ENCODE measurements around the gene CD200R1L. TPM values are rescaled to one million over a fixed set of nuclear protein-coding genes. Genes with fewer than 3 reads are reported as not detected.

Gene CD200R1L
- total and polyA plus RNA-seq, 2 experiments from 2014 or later = not detected

GRCh38 chr3:112884678-112885290 is 38.1 kb upstream of the CD200R1L start:
- Histone ChIP-seq H3K79me2 (ENCODE audit: insufficient read depth) (no peaks in the 10 kb centered on the region), H3K36me3 (ENCODE audit: low read depth) (no peaks in the 10 kb centered on the region), H3K4me3 (no peak overlapping the region), H3K27me3 (replicated peaks; ENCODE audit: insufficient read depth) (no peaks in the 10 kb centered on the region), H3K9ac (no peak overlapping the region), H3F3A (ENCODE audit: insufficient read depth) (no peaks in the 10 kb centered on the region), H3K4me2 (ENCODE audit: unreplicated experiment) (no peak overlapping the region), H2AFZ (no peak overlapping the region), H3K4me1 (ENCODE audit: insufficient read depth) (peaks cover 8% of the 10 kb centered on the region), H3K27ac (no peak overlapping the region), H3K9me3 (ENCODE audit: low read depth) (no peaks in the 10 kb centered on the region), H3K9me2 (ENCODE audit: insufficient read depth) (no peaks in the 10 kb centered on the region), H4K20me1 (ENCODE audit: insufficient read depth) (no peaks in the 10 kb centered on the region)
- TF ChIP-seq EZH2 (IDR thresholded peaks at IDR 0.05; ENCODE audit: insufficient read depth, poor library complexity, severe bottlenecking) (no peak), EZH2phosphoT487 (IDR thresholded peaks at IDR 0.05; ENCODE audit: insufficient read depth, low read depth) (no peak)
- WGBS, 2 experiments (ENCODE audit: low coverage in 1 of 2, low lambda C conversion rate in 2 of 2, missing lambda C conversion rate in 2 of 2) = 55 to 59% methylated on average over 4 of the region's 4 CpGs
- DNase-seq = no peak
- in situ Hi-C loops (cut with MboI) = no loop called here

- TF ChIP-seq EZH2 (IDR thresholded peaks at IDR 0.05; ENCODE audit: insufficient read depth, poor library complexity, severe bottlenecking) (no peak), EZH2phosphoT487 (IDR thresholded peaks at IDR 0.05; ENCODE audit: insufficient read depth, low read depth) (no peak)
- no peaks in the 10 kb centered on the region for H3F3A ChIP-seq (ENCODE audit: insufficient read depth)
- no peaks in the 10 kb centered on the region for H3K9me3 ChIP-seq (ENCODE audit: low read depth)
- no peak overlapping the region for H3K27ac ChIP-seq
- no peaks in the 10 kb centered on the region for H3K79me2 ChIP-seq (ENCODE audit: insufficient read depth)
- no peaks in the 10 kb centered on the region for H3K9me2 ChIP-seq (ENCODE audit: insufficient read depth)
- H4K20me1 ChIP-seq (ENCODE audit: insufficient read depth) = no peaks in the 10 kb centered on the region
- H3K36me3 ChIP-seq (ENCODE audit: low read depth) = no peaks in the 10 kb centered on the region
- no peak for DNase-seq
- no peaks in the 10 kb centered on the region for H3K27me3 ChIP-seq (replicated peaks; ENCODE audit: insufficient read depth)
- in situ Hi-C loops (cut with MboI) = no loop called here
- H2AFZ ChIP-seq = no peak overlapping the region
- H3K4me1 ChIP-seq (ENCODE audit: insufficient read depth) = no peaks in the 10 kb centered on the region
- H3K4me3 ChIP-seq = no peak overlapping the region
- H3K4me2 ChIP-seq (ENCODE audit: unreplicated experiment) = no peak overlapping the region
- no peak overlapping the region for H3K9ac ChIP-seq
- WGBS, 2 experiments (ENCODE audit: low coverage in 1 of 2, low lambda C conversion rate in 2 of 2, missing lambda C conversion rate in 2 of 2) = 44 to 50% methylated on average over 4 of the region's 4 CpGs
Observed at GRCh38 chr3:112881891-112882290, 35.2 kb upstream of the CD200R1L start.

GRCh38 chr3:112875561-112875960 is 28.9 kb upstream of the CD200R1L start:
- H3K9me2 ChIP-seq (ENCODE audit: insufficient read depth) = no peaks in the 10 kb centered on the region
- no peaks in the 10 kb centered on the region for H3F3A ChIP-seq (ENCODE audit: insufficient read depth)
- in situ Hi-C loops (cut with MboI) = no loop called here
- H3K27me3 ChIP-seq (replicated peaks; ENCODE audit: insufficient read depth) = no peaks in the 10 kb centered on the region
- H3K27ac ChIP-seq = no peak overlapping the region
- TF ChIP-seq EZH2phosphoT487 (IDR thresholded peaks at IDR 0.05; ENCODE audit: insufficient read depth, low read depth) (no peak), EZH2 (IDR thresholded peaks at IDR 0.05; ENCODE audit: insufficient read depth, poor library complexity, severe bottlenecking) (no peak)
- 50 to 64% methylated on average over 2 of the region's 2 CpGs for WGBS, 2 experiments (ENCODE audit: low coverage in 1 of 2, low lambda C conversion rate in 2 of 2, missing lambda C conversion rate in 2 of 2)
- no peaks in the 10 kb centered on the region for H3K4me1 ChIP-seq (ENCODE audit: insufficient read depth)
- no peak overlapping the region for H2AFZ ChIP-seq
- no peaks in the 10 kb centered on the region for H4K20me1 ChIP-seq (ENCODE audit: insufficient read depth)
- DNase-seq = no peak
- no peaks in the 10 kb centered on the region for H3K79me2 ChIP-seq (ENCODE audit: insufficient read depth)
- H3K9ac ChIP-seq = no peak overlapping the region
- no peak overlapping the region for H3K4me3 ChIP-seq
- no peaks in the 10 kb centered on the region for H3K9me3 ChIP-seq (ENCODE audit: low read depth)
- H3K4me2 ChIP-seq (ENCODE audit: unreplicated experiment) = no peak overlapping the region
- no peaks in the 10 kb centered on the region for H3K36me3 ChIP-seq (ENCODE audit: low read depth)

- Histone ChIP-seq H3K79me2 (ENCODE audit: insufficient read depth) (no peaks in the 10 kb centered on the region), H3K4me1 (ENCODE audit: insufficient read depth) (no peaks in the 10 kb centered on the region), H3K27ac (no peak overlapping the region), H3K4me3 (no peak overlapping the region), H4K20me1 (ENCODE audit: insufficient read depth) (no peaks in the 10 kb centered on the region), H3K36me3 (ENCODE audit: low read depth) (no peaks in the 10 kb centered on the region), H2AFZ (no peak overlapping the region), H3F3A (ENCODE audit: insufficient read depth) (no peaks in the 10 kb centered on the region), H3K27me3 (replicated peaks; ENCODE audit: insufficient read depth) (no peaks in the 10 kb centered on the region), H3K9me2 (ENCODE audit: insufficient read depth) (no peaks in the 10 kb centered on the region), H3K9me3 (ENCODE audit: low read depth) (no peaks in the 10 kb centered on the region), H3K4me2 (ENCODE audit: unreplicated experiment) (no peak overlapping the region), H3K9ac (no peak overlapping the region)
- in situ Hi-C loops (cut with MboI) = no loop called here
- TF ChIP-seq EZH2phosphoT487 (IDR thresholded peaks at IDR 0.05; ENCODE audit: insufficient read depth, low read depth) (no peak), EZH2 (IDR thresholded peaks at IDR 0.05; ENCODE audit: insufficient read depth, poor library complexity, severe bottlenecking) (no peak)
- no peak for DNase-seq
Observed at GRCh38 chr3:112874725-112875124, 28.1 kb upstream of the CD200R1L start.

- TF ChIP-seq EZH2phosphoT487 (IDR thresholded peaks at IDR 0.05; ENCODE audit: insufficient read depth, low read depth) (no peak), EZH2 (IDR thresholded peaks at IDR 0.05; ENCODE audit: insufficient read depth, poor library complexity, severe bottlenecking) (no peak)
- no peak for DNase-seq
- H2AFZ ChIP-seq = no peak overlapping the region
- H3K9me2 ChIP-seq (ENCODE audit: insufficient read depth) = no peaks in the 10 kb centered on the region
- H3K36me3 ChIP-seq (ENCODE audit: low read depth) = no peaks in the 10 kb centered on the region
- H3K9me3 ChIP-seq (ENCODE audit: low read depth) = no peaks in the 10 kb centered on the region
- no peaks in the 10 kb centered on the region for H3F3A ChIP-seq (ENCODE audit: insufficient read depth)
- in situ Hi-C loops (cut with MboI) = no loop called here
- H3K79me2 ChIP-seq (ENCODE audit: insufficient read depth) = no peaks in the 10 kb centered on the region
- no peaks in the 10 kb centered on the region for H4K20me1 ChIP-seq (ENCODE audit: insufficient read depth)
- 34 to 38% methylated on average over 2 of the region's 2 CpGs for WGBS, 2 experiments (ENCODE audit: low coverage in 1 of 2, low lambda C conversion rate in 2 of 2, missing lambda C conversion rate in 2 of 2)
- no peaks in the 10 kb centered on the region for H3K27me3 ChIP-seq (replicated peaks; ENCODE audit: insufficient read depth)
- H3K4me1 ChIP-seq (ENCODE audit: insufficient read depth) = no peaks in the 10 kb centered on the region
- H3K9ac ChIP-seq = no peak overlapping the region
- H3K4me3 ChIP-seq = no peak overlapping the region
- no peak overlapping the region for H3K27ac ChIP-seq
- no peak overlapping the region for H3K4me2 ChIP-seq (ENCODE audit: unreplicated experiment)
Observed at GRCh38 chr3:112873632-112874031, 27.0 kb upstream of the CD200R1L start.

All from GM23248 (cell line).